GM21367 (cell line): ENCODE measurements around the gene PPP2R2C.

Experiments
- ATAC-seq: cut with Tn5 transposase; IDR thresholded peaks from one replicate; pipeline ENCODE4 v1.9.1; 2021; ENCODE audit not compliant: unreplicated experiment

Gene PPP2R2C

GRCh38 chr4:6313216-6313615, 159.2 kb downstream of the PPP2R2C start:
- no peak for ATAC-seq

- ATAC-seq: no peak
These were observed 162.6 kb downstream of the PPP2R2C start for GRCh38 chr4:6309777-6310176.

DNA sequence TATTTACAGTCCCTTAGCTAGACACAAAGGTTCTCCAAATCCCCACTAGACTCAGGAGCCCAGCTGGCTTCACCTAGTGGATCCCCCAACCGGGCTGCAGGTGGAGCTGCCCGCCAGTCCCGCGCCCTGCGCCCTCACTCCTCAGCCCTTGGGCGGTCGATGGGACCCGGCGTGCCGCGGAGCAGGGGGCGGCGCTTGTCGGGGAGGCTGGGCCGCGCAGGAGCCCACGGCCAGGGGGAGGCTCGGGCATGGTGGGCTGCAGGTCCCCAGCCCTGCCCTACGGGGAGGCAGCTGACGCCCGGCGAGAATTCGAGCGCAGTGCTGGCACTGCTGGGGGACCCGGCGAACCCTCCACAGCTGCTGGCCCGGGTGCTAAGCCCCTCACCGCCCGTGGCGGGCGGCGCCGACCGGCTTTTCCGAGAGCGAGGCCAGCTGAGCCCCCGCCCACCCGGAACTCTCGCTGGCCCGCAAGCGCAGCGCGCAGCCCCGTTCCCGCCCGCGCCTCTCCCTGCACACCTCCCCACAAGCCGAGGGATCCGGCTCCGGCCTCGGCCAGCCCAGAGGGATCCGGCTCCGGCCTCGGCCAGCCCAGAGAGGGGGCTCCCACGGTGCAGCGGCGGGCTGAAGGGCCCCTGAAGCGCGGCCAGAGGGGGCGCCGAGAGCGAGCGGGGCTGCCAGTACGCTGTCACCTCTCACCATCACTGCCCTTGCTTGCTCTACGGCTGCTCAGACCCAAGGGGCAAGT, 163.3 kb downstream of the PPP2R2C start:
- ATAC-seq: no peak

DNA sequence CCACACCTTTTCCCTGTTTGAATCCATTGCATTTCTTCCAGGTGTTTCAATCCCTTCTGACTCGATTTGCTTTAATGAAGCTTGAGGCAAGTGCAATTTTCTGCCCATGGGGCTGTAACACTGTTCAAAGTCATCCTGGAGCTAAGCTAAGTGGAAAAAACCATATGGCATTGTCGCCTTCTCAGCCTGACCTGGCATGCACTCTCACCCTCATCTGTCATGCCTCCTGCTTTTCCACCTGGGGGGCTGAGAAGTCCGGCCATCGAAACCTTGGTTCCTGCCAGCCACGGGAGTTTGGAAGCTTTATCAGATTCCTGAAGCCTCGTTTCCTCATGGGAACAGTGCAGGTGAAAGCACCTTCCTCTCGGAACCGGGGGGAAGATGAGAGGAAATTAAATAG, 164.5 kb downstream of the PPP2R2C start:
- no peak for ATAC-seq

GRCh38 chr4:6307230-6307629, 165.2 kb downstream of the PPP2R2C start:
- no peak for ATAC-seq

- ATAC-seq: no peak
These were observed 166.1 kb downstream of the PPP2R2C start for GRCh38 chr4:6306299-6306698.

GRCh38 chr4:6303943-6304342, 168.5 kb downstream of the PPP2R2C start:
- no peak for ATAC-seq

GRCh38 chr4:6302869-6303268, 169.5 kb downstream of the PPP2R2C start:
- ATAC-seq: no peak

GRCh38 chr4:6301732-6302442, 170.5 kb downstream of the PPP2R2C start:
- no peak for ATAC-seq

DNA sequence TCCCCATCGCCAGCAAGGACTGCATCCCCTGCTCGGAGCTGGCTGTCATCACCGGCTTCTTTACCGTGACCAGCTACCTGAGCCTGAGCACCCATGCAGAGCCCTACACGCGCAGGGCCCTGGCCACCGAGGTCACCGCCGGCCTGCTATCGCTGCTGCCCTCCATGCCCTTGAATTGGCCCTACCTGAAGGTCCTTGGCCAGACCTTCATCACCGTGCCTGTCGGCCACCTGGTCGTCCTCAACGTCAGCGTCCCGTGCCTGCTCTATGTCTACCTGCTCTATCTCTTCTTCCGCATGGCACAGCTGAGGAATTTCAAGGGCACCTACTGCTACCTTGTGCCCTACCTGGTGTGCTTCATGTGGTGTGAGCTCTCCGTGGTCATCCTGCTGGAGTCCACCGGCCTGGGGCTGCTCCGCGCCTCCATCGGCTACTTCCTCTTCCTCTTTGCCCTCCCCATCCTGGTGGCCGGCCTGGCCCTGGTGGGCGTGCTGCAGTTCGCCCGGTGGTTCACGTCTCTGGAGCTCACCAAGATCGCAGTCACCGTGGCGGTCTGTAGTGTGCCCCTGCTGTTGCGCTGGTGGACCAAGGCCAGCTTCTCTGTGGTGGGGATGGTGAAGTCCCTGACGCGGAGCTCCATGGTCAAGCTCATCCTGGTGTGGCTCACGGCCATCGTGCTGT, 171.2 kb downstream of the PPP2R2C start:
- no peak for ATAC-seq

GRCh38 chr4:6300359-6300758, 172.1 kb downstream of the PPP2R2C start:
- ATAC-seq: no peak

DNA sequence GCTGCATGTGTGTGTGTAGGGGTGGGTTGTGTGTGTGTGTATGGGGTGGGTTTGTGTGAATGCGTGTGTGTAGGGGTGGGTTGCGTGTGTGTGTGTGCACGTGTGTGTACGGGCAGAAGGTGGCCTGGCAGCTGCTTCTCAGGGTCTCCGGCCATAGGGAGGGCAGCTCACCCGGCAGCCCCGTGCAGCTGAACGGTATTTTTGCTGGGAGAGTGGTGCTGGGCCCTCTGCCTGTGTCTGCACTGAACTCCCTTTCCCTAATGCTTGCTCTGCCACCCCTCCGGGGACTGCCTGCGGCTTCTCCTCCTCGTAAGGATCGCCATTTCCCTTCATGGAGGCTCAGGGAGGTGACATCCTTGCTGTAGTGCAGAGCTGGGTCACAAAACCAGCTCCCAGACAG, 172.5 kb downstream of the PPP2R2C start:
- no peak for ATAC-seq

- ATAC-seq: no peak
These were observed 173.6 kb downstream of the PPP2R2C start for GRCh38 chr4:6298852-6299251.

GRCh38 chr4:6298035-6298434, 174.4 kb downstream of the PPP2R2C start:
- no peak for ATAC-seq

DNA sequence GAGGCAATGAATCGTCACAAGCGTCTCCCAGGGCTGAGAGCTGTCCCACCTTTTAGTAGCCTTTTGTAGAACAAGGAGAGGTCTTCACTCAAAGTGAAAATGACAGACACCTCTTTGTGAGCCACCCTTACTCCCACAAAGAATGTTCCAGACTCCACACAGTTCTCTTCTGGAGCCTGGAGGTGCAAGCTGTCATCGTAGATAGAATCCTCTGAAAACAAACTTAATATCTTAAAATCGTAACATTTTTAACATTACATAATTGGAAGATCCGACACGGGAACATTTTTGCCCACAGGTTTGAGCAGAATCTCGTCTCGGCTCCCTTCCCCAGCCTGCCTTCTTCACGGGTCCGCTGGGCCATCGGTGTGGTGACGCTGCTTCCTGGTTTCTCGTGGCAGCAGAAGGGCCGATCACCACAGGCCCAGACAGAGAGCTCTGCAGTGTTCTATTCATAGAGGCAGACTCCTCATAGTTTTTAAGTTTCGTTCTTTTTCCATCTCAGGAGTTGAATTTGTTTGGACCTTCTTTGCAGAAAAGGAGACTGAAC, 175.1 kb downstream of the PPP2R2C start:
- no peak for ATAC-seq

DNA sequence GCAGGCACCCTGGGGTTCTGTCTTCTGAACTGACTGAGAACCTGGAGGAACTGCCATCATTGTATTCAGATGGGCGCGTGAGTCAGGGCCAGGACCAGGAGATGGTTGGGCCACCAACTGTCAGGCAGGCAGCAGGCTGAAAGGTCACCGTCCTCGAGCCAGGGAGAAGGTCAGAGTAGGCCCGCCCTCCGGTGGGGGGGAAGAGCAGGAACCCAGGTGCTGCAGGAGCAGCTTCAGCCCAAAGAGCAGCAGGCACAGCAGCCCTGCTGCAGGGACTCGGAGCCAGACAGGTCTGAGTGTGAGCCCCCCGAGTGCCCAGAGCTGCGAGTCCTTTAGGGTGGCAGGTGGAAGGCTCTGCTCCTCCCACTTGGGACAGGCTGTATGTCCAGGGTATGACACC, 176.4 kb downstream of the PPP2R2C start:
- ATAC-seq: no peak

DNA sequence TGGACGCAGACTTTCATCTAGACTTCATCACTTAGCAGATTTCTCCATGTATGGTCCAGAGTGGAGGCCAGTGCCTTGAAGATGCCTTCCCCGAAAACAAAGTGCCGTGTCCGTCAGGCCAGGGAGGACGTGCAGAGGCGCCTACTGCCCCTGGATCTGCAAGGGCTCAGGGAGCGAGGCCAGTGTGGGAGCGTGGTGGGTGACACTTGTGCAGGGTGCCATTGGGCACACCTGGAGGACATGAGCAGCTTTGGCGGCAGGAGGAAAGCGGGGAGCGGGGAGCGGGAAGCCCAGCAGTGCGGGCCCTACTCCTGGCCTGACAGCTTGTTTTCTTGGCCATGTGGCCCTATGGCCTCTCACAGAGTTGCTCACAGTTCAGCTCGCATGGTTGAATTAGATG, 176.9 kb downstream of the PPP2R2C start:
- ATAC-seq: no peak

DNA sequence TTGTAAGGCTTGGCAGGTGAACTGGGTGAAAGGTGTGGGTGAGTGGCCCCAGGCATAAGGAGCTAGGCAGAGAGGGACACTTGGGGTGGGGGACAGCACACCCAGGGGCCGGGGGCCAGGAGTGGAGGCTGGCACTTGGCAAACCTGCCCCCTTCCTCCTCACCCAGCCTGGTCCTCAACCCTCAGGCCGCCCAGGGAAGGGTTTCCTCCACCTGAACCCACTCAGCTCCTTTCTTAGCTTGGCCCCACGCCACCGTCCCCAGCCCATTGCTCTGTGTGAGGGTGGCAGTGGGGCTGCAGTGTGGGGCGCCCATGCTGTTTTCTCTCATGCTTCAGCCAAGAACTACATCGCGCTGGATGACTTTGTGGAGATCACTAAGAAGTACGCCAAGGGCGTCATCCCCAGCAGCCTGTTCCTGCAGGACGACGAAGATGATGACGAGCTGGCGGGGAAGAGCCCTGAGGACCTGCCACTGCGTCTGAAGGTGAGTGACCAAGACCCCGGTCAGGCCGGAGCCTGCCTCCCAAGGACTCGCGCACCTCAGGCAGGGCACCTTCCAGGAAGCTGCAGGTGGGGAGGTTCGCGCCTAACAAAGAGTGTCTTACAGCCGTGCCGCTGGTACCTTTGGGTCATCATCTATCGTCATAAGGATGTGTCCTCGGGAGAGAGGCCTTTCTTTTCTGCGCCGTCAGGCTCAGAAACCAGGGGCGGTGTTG, 177.6 kb downstream of the PPP2R2C start:
- no peak for ATAC-seq

- no peak for ATAC-seq
These were observed 178.8 kb downstream of the PPP2R2C start for GRCh38 chr4:6293661-6294060.

GRCh38 chr4:6293097-6293445, 179.3 kb downstream of the PPP2R2C start:
- no peak for ATAC-seq

GRCh38 chr4:6292376-6293096, 179.9 kb downstream of the PPP2R2C start:
- ATAC-seq: no peak
